ENCODE results near the gene CMTM2. TPM values are rescaled to one million over a fixed set of nuclear protein-coding genes. Genes with fewer than 3 reads are reported as not detected.

Gene CMTM2
- total and polyA plus RNA-seq, 2 donors: 0.94 to 1.3 TPM

Other genes starting within 250 kb of the CMTM2 start
- gene CDH5, start 212.8 kb upstream of the CMTM2 start, total RNA-seq: 7.5 TPM
- gene CDH5, start 212.8 kb upstream of the CMTM2 start, polyA plus RNA-seq: 12.0 TPM
- 0.05 TPM for gene BEAN1, start 152.2 kb upstream of the CMTM2 start, total RNA-seq
- 0.25 TPM for gene BEAN1, start 152.2 kb upstream of the CMTM2 start, polyA plus RNA-seq
- 11.9 TPM for gene TK2, start 29.3 kb upstream of the CMTM2 start, total RNA-seq
- 15.9 TPM for gene TK2, start 29.3 kb upstream of the CMTM2 start, polyA plus RNA-seq
- gene CKLF, start 26.9 kb upstream of the CMTM2 start, total RNA-seq: 126 TPM
- gene CKLF, start 26.9 kb upstream of the CMTM2 start, polyA plus RNA-seq: 53.8 TPM
- gene CMTM1, start 13.0 kb upstream of the CMTM2 start, total RNA-seq: 5.1 TPM
- 0.64 TPM for gene CMTM1, start 13.0 kb upstream of the CMTM2 start, polyA plus RNA-seq
- 15.9 TPM for gene CMTM3, start 25.2 kb downstream of the CMTM2 start, total RNA-seq
- 55.4 TPM for gene CMTM3, start 25.2 kb downstream of the CMTM2 start, polyA plus RNA-seq
- 2.2 TPM for gene CMTM4, start 117.3 kb downstream of the CMTM2 start, total RNA-seq
- 3.4 TPM for gene CMTM4, start 117.3 kb downstream of the CMTM2 start, polyA plus RNA-seq
- 24.1 TPM for gene DYNC1LI2, start 172.1 kb downstream of the CMTM2 start, total RNA-seq
- 44.9 TPM for gene DYNC1LI2, start 172.1 kb downstream of the CMTM2 start, polyA plus RNA-seq
- gene TERB1, start 222.1 kb downstream of the CMTM2 start, total RNA-seq: 0.09 TPM
- gene TERB1, start 222.1 kb downstream of the CMTM2 start, polyA plus RNA-seq: 0.07 TPM